H1 (cell line): Measurements from ENCODE around the gene CHST11. TPM values are rescaled to one million over a fixed set of nuclear protein-coding genes. Genes with fewer than 3 reads are reported as not detected.

Experiments
- CTCF ChIA-PET: fragments of 300-600 bp; sonication (Branson Sonifier 250); formaldehyde crosslinking; loops from one replicate; lab custom pipeline; 2021; ENCODE audit not compliant: partially characterized antibody; lab: Charles Lee
- POLR2A ChIA-PET: fragments of 300-600 bp; sonication (Branson Sonifier 250); formaldehyde crosslinking; loops from one replicate; lab custom pipeline; 2021; ENCODE audit warnings: inconsistent platforms; ENCODE audit not compliant: partially characterized antibody; lab: Charles Lee
- DNase-seq, 2 experiments: peaks; one replicate each; pipeline versions ENCODE4 v3.0.0 to v3.0.0-alpha.2; 2010 to 2022; ENCODE audit warnings: low spot score in 2 of 2, low read depth in 1 of 2, mixed read lengths in 1 of 2
- FAIRE-seq: peaks from 2 replicates; lab custom pipeline; 2011; peaks lifted over from hg19 to GRCh38; lab: Jason Lieb, UNC
- H2AFZ ChIP-seq: 2 replicates; pipeline ENCODE4 v1.8.1; 2012; ENCODE audit warnings: low read length, inconsistent platforms
- H2AK5ac ChIP-seq: 2 replicates; pipeline ENCODE4 v1.6.1; 2013; ENCODE audit warnings: low read depth, low read length
- H2BK120ac ChIP-seq: replicated peaks from 2 replicates; pipeline ENCODE3; 2013; ENCODE audit warnings: low read depth, low read length, inconsistent platforms
- H2BK12ac ChIP-seq: 2 replicates; pipeline ENCODE4 v1.6.1; 2013; ENCODE audit warnings: low read depth, low read length
- H2BK15ac ChIP-seq: 2 replicates; pipeline ENCODE4 v1.6.1; 2013; ENCODE audit warnings: low read length
- H2BK20ac ChIP-seq: 2 replicates; pipeline ENCODE4 v1.6.1; 2013; ENCODE audit warnings: low read length
- H2BK5ac ChIP-seq: 2 replicates; pipeline ENCODE4 v1.6.1; 2013; ENCODE audit warnings: low read depth, low read length
- H3K14ac ChIP-seq: 2 replicates; pipeline ENCODE4 v1.6.1; 2013; ENCODE audit warnings: inconsistent platforms; ENCODE audit not compliant: insufficient read length
- H3K18ac ChIP-seq: 2 replicates; pipeline ENCODE4 v1.6.1; 2013; ENCODE audit warnings: low read length; ENCODE audit errors: extremely low read depth
- H3K23ac ChIP-seq: 2 replicates; pipeline ENCODE4 v1.6.1; 2013; ENCODE audit warnings: inconsistent platforms; ENCODE audit not compliant: insufficient read length
- H3K23me2 ChIP-seq: 2 replicates; pipeline ENCODE4 v1.6.1; 2013; ENCODE audit warnings: low read depth, low read length
- H3K27ac ChIP-seq: 2 replicates; pipeline ENCODE4 v1.6.1; 2011; ENCODE audit warnings: low read depth, low read length, inconsistent platforms
- H3K27me3 ChIP-seq, 4 experiments: replicated peaks in 1 of 4; 1 replicate in 1 of 4; 2 replicates in 3 of 4; pipeline versions ENCODE4 v1.6.1 to v1.8.1; 2011 to 2013; ENCODE audit warnings: low read length in 3 of 4, mild to moderate bottlenecking in 3 of 4, inconsistent platforms in 2 of 4, mixed read lengths in 2 of 4, moderate library complexity in 1 of 4; ENCODE audit not compliant: control insufficient read depth in 3 of 4, insufficient read depth in 3 of 4; ENCODE audit errors: extremely low read depth in 1 of 4
- H3K36me3 ChIP-seq, 4 experiments: 2 replicates each; pipeline versions ENCODE4 v1.6.1 to v1.8.1; 2011 to 2013; ENCODE audit warnings: mild to moderate bottlenecking in 4 of 4, low read length in 3 of 4, moderate library complexity in 2 of 4, control low read depth in 1 of 4, inconsistent platforms in 1 of 4; ENCODE audit not compliant: insufficient read depth in 4 of 4, control insufficient read depth in 2 of 4
- H3K4ac ChIP-seq: replicated peaks from 2 replicates; pipeline ENCODE3; 2013; ENCODE audit warnings: low read length, low read depth, mixed read lengths, inconsistent platforms; ENCODE audit not compliant: insufficient read length
- H3K4me1 ChIP-seq, 4 experiments: replicated peaks in 1 of 4; 1 replicate in 1 of 4; 2 replicates in 3 of 4; pipeline versions ENCODE4 v1.6.1 to v1.8.1; 2011 to 2013; ENCODE audit warnings: low read length in 3 of 4, inconsistent platforms in 2 of 4, mixed read lengths in 1 of 4; ENCODE audit not compliant: insufficient read depth in 4 of 4, control insufficient read depth in 3 of 4
- H3K4me2 ChIP-seq, 2 experiments: 2 replicates each; pipeline versions ENCODE4 v1.6.1 to v1.8.1; 2011 to 2013; ENCODE audit warnings: low read depth in 2 of 2, low read length in 2 of 2, control low read depth in 1 of 2, inconsistent platforms in 1 of 2, mild to moderate bottlenecking in 1 of 2; ENCODE audit not compliant: insufficient read depth in 1 of 2
- H3K4me3 ChIP-seq, 4 experiments: fragments of 200-600, 300-600 bp in 1 of 4; sonication (generic), shearing (Covaris generic), sonication (Bioruptor Twin) in 1 of 4; 2 replicates each; pipeline versions ENCODE4 v1.5.1 to v1.8.1; 2011 to 2016; ENCODE audit warnings: low read length in 4 of 4, low read depth in 3 of 4, control low read depth in 2 of 4, inconsistent platforms in 2 of 4, mild to moderate bottlenecking in 2 of 4, mixed read lengths in 1 of 4, moderate library complexity in 1 of 4; ENCODE audit not compliant: insufficient read depth in 2 of 4; ENCODE audit errors: extremely low read depth in 1 of 4
- H3K56ac ChIP-seq: replicated peaks from 2 replicates; pipeline ENCODE3; 2013; ENCODE audit warnings: low read depth, mild to moderate bottlenecking, mixed read lengths, low read length, inconsistent platforms; ENCODE audit not compliant: insufficient read length
- H3K79me1 ChIP-seq: 2 replicates; pipeline ENCODE4 v1.6.1; 2013; ENCODE audit warnings: low read depth, low read length, control low read depth
- H3K79me2 ChIP-seq, 2 experiments: 2 replicates each; pipeline versions ENCODE4 v1.6.1 to v1.8.1; 2012 to 2013; ENCODE audit warnings: low read length in 2 of 2, mild to moderate bottlenecking in 2 of 2, inconsistent platforms in 1 of 2; ENCODE audit not compliant: insufficient read depth in 2 of 2, control insufficient read depth in 1 of 2
- H3K9ac ChIP-seq, 4 experiments: replicated peaks in 1 of 4; 1 replicate in 1 of 4; 2 replicates in 3 of 4; pipeline versions ENCODE4 v1.6.1 to v1.8.1; 2011 to 2013; ENCODE audit warnings: low read depth in 3 of 4, low read length in 3 of 4, control low read depth in 2 of 4, mild to moderate bottlenecking in 2 of 4, moderate library complexity in 2 of 4, inconsistent platforms in 1 of 4; ENCODE audit errors: extremely low read depth in 1 of 4
- H3K9me3 ChIP-seq, 2 experiments: 2 replicates each; pipeline versions ENCODE4 v1.6.1 to v1.8.1; 2012 to 2013; ENCODE audit warnings: mild to moderate bottlenecking in 2 of 2, moderate library complexity in 2 of 2, control low read depth in 1 of 2, inconsistent platforms in 1 of 2, low read depth in 1 of 2, low read length in 1 of 2, mixed read lengths in 1 of 2; ENCODE audit not compliant: insufficient read depth in 2 of 2
- H4K20me1 ChIP-seq, 2 experiments: replicated peaks in 1 of 2; 2 replicates each; pipeline versions ENCODE3 to v1.8.1; 2011 to 2013; ENCODE audit warnings: inconsistent platforms in 2 of 2, low read length in 2 of 2, mild to moderate bottlenecking in 1 of 2; ENCODE audit not compliant: insufficient read depth in 2 of 2, control insufficient read depth in 1 of 2
- H4K5ac ChIP-seq: 2 replicates; pipeline ENCODE4 v1.6.1; 2013; ENCODE audit warnings: low read length, low read depth, mixed read lengths, inconsistent platforms; ENCODE audit not compliant: insufficient read length
- H4K8ac ChIP-seq: 2 replicates; pipeline ENCODE4 v1.8.0; 2013; ENCODE audit warnings: mild to moderate bottlenecking, moderate library complexity, low read length, inconsistent platforms; ENCODE audit not compliant: insufficient read depth; ENCODE audit errors: extremely low read depth
- H4K91ac ChIP-seq: replicated peaks from 2 replicates; pipeline ENCODE3; 2013; ENCODE audit warnings: low read length, mixed read lengths, inconsistent platforms; ENCODE audit not compliant: insufficient read length
- BCL11A ChIP-seq, 2 experiments: IDR thresholded peaks; one replicate each; pipeline ENCODE4 v1.6.1; 2011; ENCODE audit warnings: low read depth in 2 of 2, low read length in 2 of 2, mild to moderate bottlenecking in 2 of 2
- CHD2 ChIP-seq: IDR thresholded peaks from 2 replicates; pipeline ENCODE4 v1.6.1; 2012; ENCODE audit warnings: low read length, improper control_type of control experiment
- EGR1 ChIP-seq: IDR thresholded peaks from 2 replicates; pipeline ENCODE4 v1.6.1; 2011; ENCODE audit warnings: low read depth, low read length, borderline replicate concordance
- GABPA ChIP-seq: IDR thresholded peaks from 2 replicates; pipeline ENCODE4 v1.6.1; 2011; ENCODE audit warnings: mild to moderate bottlenecking, low read length, moderate library complexity, borderline replicate concordance; ENCODE audit not compliant: insufficient read depth
- POU5F1 ChIP-seq: IDR thresholded peaks from 2 replicates; pipeline ENCODE4 v1.6.1; 2011; ENCODE audit warnings: low read depth, mild to moderate bottlenecking, low read length, moderate library complexity
- RAD21 ChIP-seq, 2 experiments: IDR thresholded peaks in 1 of 2; conservative IDR thresholded peaks in 1 of 2; 2 replicates each; pipeline ENCODE4 v1.6.1; 2011; ENCODE audit warnings: low read depth in 2 of 2, low read length in 2 of 2, improper control_type of control experiment in 1 of 2, inconsistent platforms in 1 of 2, mild to moderate bottlenecking in 1 of 2, moderate library complexity in 1 of 2
- SAP30 ChIP-seq: fragments of 300-600 bp; sonication (generic); IDR thresholded peaks from 2 replicates; pipeline ENCODE4 v1.7.1; 2012; ENCODE audit warnings: low read length, moderate library complexity, mild to moderate bottlenecking, inconsistent platforms; ENCODE audit not compliant: insufficient read depth, insufficient replicate concordance
- SIN3A ChIP-seq, 2 experiments: IDR thresholded peaks in 1 of 2; conservative IDR thresholded peaks in 1 of 2; 2 replicates each; pipeline ENCODE4 v1.6.1; 2011 to 2012; ENCODE audit warnings: low read length in 2 of 2, improper control_type of control experiment in 1 of 2, low read depth in 1 of 2, mild to moderate bottlenecking in 1 of 2
- SP2 ChIP-seq: IDR thresholded peaks from 2 replicates; pipeline ENCODE4 v1.6.1; 2012; ENCODE audit warnings: mild to moderate bottlenecking, low read length, inconsistent platforms
- TCF12 ChIP-seq: IDR thresholded peaks from 2 replicates; pipeline ENCODE4 v1.6.1; 2011; ENCODE audit warnings: low read depth, mild to moderate bottlenecking, low read length
- WGBS, 2 experiments: shearing (Covaris generic) in 1 of 2; methylation state at CpG; one replicate each; pipeline versions ENCODE4 v1.1.6 to v1.1.7; 2013 to 2015; ENCODE audit warnings: low lambda C conversion rate in 2 of 2, mixed read lengths in 2 of 2, inconsistent platforms in 1 of 2, low coverage in 1 of 2, missing lambda C conversion rate in 1 of 2; ENCODE audit not compliant: insufficient replicate concordance in 2 of 2, insufficient coverage in 1 of 2, insufficient read length in 1 of 2; ENCODE audit errors: extremely low coverage in 1 of 2, missing lambda C conversion rate in 1 of 2; 5-methylcytosine and 5-hydroxymethylcytosine counted together
- polyA plus RNA-seq, 7 experiments: library from polyadenylated mRNA; depleted of rRNA in 3 of 7; stranded (reverse) in 5 of 7; unstranded in 2 of 7; fragments of >200 nt in 5 of 7; fragments of 200-250 nt in 2 of 7; gene quantifications; 1 replicate in 5 of 7; 2 replicates in 1 of 7; 4 replicates in 1 of 7; pipeline versions ENCODE4 v1.2.1 to v1.2.3, GENCODE V29; 2011 to 2013; ENCODE audit warnings: missing spikeins in 2 of 7, mixed read lengths in 2 of 7
- total RNA-seq: library from RNA; stranded (reverse); fragmentation: NEBNext Ultra II Directional; extraction: Animal tissue kit (Norgen Biotek cat#: 25700); gene quantifications from 2 replicates; pipeline ENCODE4 v1.2.1, GENCODE V29; 2021
- TF ChIP-seq, protein P1 (sequence below): IDR thresholded peaks from 2 replicates; pipeline ENCODE4 v1.6.1; 2012; ENCODE audit warnings: inconsistent platforms
- TF ChIP-seq, protein P2 (sequence below): IDR thresholded peaks from 2 replicates; pipeline ENCODE4 v1.6.1; 2012; ENCODE audit warnings: low read length, inconsistent platforms

CHST11 gene
- total and polyA plus RNA-seq, 2 of the 8 experiments (the other 6 are each of a cell fraction or from before 2014, with no cell fraction given): 14.4 to 20.8 TPM

DNA sequence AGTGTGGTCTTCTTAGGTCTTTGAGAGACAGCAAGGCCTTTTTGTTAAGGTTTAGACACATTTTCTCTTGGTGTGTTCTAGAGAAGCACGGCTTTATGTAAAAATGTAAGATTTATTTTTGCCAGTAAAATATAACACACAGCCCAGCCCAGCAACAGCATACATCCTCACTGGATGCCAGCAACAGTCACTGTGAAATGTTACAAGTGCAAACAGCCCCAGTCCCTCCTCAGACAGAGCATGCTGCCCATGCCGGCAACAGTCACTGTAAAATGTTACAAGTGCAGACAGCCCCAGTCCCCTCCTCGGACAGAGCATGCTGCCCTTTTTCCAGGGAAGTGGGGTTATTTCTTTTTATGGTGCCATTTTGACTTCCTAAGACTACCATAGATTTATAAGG is 207.6 kb downstream of the CHST11 start:
- Histone ChIP-seq H3K27me3 (no peaks in the 10 kb centered on the region), H3K4me1 (peaks cover 0 to 3% (median 0%) of the 10 kb centered on the region in 4 experiments; a peak in 2 of 7 replicates), H4K8ac (no peak overlapping the region), H3K4ac (no peak overlapping the region), H2BK15ac (no peak overlapping the region), H2BK5ac (no peak overlapping the region), H3K4me3 (no peak overlapping the region), H3K9me3 (no peaks in the 10 kb centered on the region), H3K23ac (no peak overlapping the region), H3K23me2 (no peaks in the 10 kb centered on the region), H3K79me1 (no peaks in the 10 kb centered on the region; the same call in 1 of the 2 replicates), H3K36me3 (no peaks in the 10 kb centered on the region), H3K14ac (no peak overlapping the region), H2BK20ac (no peak overlapping the region), H2AK5ac (no peak overlapping the region), H3K27ac (no peak overlapping the region), H4K5ac (no peak overlapping the region), H4K91ac (no peak overlapping the region), H4K20me1 (peaks cover 0 to 4% of the 10 kb centered on the region in 2 experiments), H3K79me2 (no peaks in the 10 kb centered on the region), H3K4me2 (no peak overlapping the region), H3K56ac (no peak overlapping the region), H3K18ac (no peak overlapping the region), H2BK120ac (no peak overlapping the region), H3K9ac (no peak overlapping the region), H2AFZ (no peak overlapping the region), H2BK12ac (no peak overlapping the region)
- 78% methylated on average over 3 of the region's 3 CpGs; no CpG with 5 or more reads in 1 of the 2 experiments for WGBS, 2 experiments
- ChIA-PET CTCF (interaction anchor here (0.7 to 2.2 kb wide), 3 partner anchors 10 to 283 kb away, joined by 3 to 10 read pairs (median 3); no protein-coding TSS in a partner anchor), POLR2A (no interaction called here)
- FAIRE-seq (no peak), DNase-seq (no peak)
- TF ChIP-seq SIN3A (conservative IDR thresholded peaks at IDR 0.05 in 1 of 2, IDR thresholded peaks at IDR 0.05 in 1 of 2; ENCODE audit: low read depth in 1 of 2, low read length in 2 of 2): no peak
- TF ChIP-seq EGR1: no peak
- no peak for TF ChIP-seq CHD2
- no peak for TF ChIP-seq SAP30
- no peak for TF ChIP-seq RAD21 (IDR thresholded peaks at IDR 0.05 in 1 of 2, conservative IDR thresholded peaks at IDR 0.05 in 1 of 2; ENCODE audit: low read depth in 2 of 2, low read length in 2 of 2)
- TF ChIP-seq BCL11A (IDR thresholded peaks at IDR 0.05; ENCODE audit: low read depth in 2 of 2, low read length in 2 of 2): no peak
- no peak for TF ChIP-seq TCF12
- no peak for TF ChIP-seq POU5F1
- TF ChIP-seq, protein P1, sequence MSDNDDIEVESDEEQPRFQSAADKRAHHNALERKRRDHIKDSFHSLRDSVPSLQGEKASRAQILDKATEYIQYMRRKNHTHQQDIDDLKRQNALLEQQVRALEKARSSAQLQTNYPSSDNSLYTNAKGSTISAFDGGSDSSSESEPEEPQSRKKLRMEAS: no peak
- no peak for TF ChIP-seq GABPA
- TF ChIP-seq, protein P2, sequence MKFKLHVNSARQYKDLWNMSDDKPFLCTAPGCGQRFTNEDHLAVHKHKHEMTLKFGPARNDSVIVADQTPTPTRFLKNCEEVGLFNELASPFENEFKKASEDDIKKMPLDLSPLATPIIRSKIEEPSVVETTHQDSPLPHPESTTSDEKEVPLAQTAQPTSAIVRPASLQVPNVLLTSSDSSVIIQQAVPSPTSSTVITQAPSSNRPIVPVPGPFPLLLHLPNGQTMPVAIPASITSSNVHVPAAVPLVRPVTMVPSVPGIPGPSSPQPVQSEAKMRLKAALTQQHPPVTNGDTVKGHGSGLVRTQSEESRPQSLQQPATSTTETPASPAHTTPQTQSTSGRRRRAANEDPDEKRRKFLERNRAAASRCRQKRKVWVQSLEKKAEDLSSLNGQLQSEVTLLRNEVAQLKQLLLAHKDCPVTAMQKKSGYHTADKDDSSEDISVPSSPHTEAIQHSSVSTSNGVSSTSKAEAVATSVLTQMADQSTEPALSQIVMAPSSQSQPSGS: no peak
- TF ChIP-seq SP2: no peak
